Sigmoid colon (tissue), 4 donors: ENCODE data around the gene SYTL5.

ENCODE experiments used
- EP300 ChIP-seq, 4 donors: sonication (generic); formaldehyde crosslinking; IDR thresholded peaks; one replicate each; pipeline ENCODE4 v1.6.1; 2017; ENCODE audit warnings: antibody characterized with exemption in 4 of 4
- POLR2AphosphoS5 ChIP-seq, 4 donors: sonication (generic); formaldehyde crosslinking; IDR thresholded peaks; one replicate each; pipeline ENCODE4 v1.6.1; 2017; ENCODE audit warnings: antibody characterized with exemption in 4 of 4
- TF ChIP-seq, protein P1 (sequence below), 4 experiments: fragments of 450-650 bp in 3 of 4; fragments of 200-600 bp in 1 of 4; IDR thresholded peaks; one replicate each; pipeline ENCODE4 v1.5.1; 2016 to 2019; ENCODE audit warnings: antibody characterized with exemption in 4 of 4, mild to moderate bottlenecking in 3 of 4, moderate library complexity in 2 of 4

DNA sequence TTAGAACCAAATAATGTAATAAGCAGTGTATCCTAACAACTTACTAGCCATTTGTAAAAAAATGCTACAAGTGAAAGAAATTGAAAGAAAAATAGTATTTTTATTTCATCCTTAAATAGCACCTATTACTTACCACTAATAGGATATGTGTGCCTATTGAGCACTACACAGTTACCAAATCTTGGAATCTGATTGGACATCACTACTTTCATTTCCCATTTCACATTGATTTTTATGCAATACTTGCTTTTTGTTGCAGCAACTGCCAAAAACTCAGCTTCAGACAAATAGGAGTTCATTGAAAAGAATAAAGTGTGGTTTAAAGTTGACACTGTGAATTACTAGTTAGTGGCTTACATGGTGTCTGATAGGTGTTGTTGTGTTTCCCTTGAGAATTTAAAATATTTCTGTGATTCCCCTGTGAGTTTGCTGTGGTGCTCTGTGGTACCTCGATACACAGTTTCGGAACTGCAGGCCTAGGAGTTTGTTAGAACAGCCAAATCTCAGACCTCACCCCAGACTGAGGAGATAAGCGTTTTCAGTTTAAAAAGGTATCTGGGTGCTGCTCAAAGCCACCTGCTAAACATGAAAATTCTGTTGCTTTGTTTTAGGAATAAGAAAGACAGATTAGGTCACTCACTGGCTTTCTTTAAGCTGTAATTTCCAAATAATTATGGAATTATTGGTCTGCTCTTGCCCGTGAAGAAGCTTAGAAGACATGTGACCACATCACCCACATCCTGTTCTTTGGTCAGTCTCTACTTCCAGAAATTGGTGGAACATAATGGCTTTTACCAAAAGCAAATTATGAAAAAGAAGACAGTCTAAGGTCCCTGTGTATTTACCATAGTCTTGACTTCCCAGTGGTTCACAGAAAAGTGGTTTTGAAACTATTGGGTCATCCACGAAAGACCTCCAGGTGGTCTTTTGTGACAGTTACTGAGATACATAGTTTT lies 97.8 kb downstream of the SYTL5 start:
- no peak for TF ChIP-seq EP300 (IDR thresholded peaks at IDR 0.05)
- TF ChIP-seq POLR2AphosphoS5 (IDR thresholded peaks at IDR 0.05), result no peak
- TF ChIP-seq, protein P1, sequence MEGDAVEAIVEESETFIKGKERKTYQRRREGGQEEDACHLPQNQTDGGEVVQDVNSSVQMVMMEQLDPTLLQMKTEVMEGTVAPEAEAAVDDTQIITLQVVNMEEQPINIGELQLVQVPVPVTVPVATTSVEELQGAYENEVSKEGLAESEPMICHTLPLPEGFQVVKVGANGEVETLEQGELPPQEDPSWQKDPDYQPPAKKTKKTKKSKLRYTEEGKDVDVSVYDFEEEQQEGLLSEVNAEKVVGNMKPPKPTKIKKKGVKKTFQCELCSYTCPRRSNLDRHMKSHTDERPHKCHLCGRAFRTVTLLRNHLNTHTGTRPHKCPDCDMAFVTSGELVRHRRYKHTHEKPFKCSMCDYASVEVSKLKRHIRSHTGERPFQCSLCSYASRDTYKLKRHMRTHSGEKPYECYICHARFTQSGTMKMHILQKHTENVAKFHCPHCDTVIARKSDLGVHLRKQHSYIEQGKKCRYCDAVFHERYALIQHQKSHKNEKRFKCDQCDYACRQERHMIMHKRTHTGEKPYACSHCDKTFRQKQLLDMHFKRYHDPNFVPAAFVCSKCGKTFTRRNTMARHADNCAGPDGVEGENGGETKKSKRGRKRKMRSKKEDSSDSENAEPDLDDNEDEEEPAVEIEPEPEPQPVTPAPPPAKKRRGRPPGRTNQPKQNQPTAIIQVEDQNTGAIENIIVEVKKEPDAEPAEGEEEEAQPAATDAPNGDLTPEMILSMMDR (IDR thresholded peaks at IDR 0.05), result no peak
